Stimulated activated naive CD8-positive, alpha-beta T cell treated with anti-CD3 and anti-CD28 coated beads, Interleukin-15, Interleukin-2, amounts not matched to agents 100 U/mL and 50 U/mL, for 24 hours (primary cell): ENCODE results near the gene COL11A1.

Experiments used
- ATAC-seq: fragments of 150-1000 bp; cut with Tn5 transposase; one replicate; pipeline ENCODE4 v1.10.0; 2021
- DNase-seq: peaks from one replicate; pipeline ENCODE4 v3.0.0; 2021

Gene COL11A1

DNA sequence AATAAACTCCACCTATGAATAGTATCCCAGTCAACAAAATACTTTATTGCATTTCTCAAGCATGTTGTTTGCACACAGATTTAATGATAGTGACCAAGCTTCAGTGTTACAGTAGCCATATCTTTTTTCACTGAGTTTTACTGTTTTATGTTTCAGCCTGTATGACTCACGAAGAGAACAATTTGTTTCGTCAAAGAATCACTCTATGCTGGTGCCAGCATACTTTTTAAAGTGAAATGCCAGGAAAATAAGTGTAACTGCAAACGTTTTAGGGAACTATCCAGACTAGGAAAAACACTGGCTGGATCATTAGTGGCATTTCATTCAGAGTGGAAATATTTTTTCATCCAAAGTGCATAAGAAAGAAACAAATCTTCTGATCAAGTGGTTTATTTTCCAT lies 210.8 kb downstream of the COL11A1 start:
- ATAC-seq (no peak), DNase-seq (no peak)

DNA sequence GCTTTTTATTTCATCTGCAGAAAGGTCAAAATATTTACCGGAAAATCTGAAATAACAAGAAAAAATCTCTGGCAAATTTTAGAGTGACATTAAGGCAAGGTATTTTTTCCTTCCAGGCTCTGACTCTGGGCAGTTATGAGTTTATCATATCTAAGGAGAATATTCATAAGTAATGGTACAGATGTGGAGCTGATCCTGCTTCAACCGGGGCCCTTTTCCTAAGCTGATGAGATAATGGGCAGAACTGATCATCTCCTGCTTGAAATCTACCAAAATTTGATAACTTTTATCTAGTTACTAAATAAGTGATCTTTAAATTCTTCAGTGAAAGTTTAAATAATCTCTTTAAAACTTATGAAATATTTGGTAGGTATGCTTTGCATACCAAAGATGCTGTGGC lies 211.6 kb downstream of the COL11A1 start:
- no peak for ATAC-seq
- DNase-seq, result no peak

DNA sequence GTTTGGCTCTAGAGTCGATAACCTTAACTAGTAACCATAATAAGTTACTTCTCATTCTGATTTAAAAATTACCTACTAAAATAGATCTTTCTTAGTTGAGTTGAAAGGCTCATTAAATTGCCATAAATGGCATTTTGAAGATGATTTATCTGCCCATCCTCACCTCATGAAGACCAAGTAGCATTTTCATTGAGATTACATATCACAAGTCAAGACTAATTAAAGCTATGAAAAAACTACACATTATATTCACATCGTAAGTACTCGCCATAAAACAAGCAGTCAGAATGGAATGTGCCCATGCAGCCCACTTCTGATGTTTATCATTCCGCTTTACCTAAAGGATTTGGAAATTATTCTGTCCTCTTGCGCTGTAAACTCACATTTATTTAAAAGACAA lies 212.0 kb downstream of the COL11A1 start:
- ATAC-seq (no peak), DNase-seq (no peak)

DNA sequence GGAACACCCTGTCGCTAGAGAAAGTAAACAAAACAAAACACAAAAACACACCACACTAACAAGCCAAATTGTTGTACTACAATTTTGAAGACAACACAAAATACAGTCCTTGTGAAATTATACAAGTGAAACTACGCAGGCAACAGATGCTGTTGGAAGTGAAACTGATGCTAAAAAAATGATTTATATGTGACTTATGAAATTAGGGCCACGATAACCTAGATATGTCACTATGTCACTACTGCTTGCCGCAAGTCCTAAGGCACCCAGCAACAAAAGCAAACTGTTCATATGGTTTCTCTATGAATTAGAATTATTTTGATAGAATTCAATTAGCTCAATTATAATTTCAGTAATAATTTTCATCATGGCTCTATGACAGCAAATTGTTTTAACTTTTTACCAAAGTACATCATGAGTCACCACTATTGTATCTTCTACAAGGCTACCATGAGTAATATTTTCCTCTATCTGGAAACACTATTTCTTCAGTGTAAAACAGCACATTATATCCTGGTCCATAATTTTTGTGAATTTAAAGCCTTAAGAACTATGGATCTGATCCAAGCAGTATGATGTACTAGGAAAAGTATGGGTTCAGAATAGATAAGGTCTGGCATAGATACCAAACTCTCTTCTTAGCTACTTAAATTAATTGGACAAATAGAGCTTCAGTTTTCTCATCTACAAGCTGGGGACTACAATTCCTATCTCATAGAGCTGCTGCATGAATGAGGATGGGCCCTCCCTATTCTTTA lies 216.3 kb downstream of the COL11A1 start:
- ATAC-seq (no peak), DNase-seq (no peak)

DNA sequence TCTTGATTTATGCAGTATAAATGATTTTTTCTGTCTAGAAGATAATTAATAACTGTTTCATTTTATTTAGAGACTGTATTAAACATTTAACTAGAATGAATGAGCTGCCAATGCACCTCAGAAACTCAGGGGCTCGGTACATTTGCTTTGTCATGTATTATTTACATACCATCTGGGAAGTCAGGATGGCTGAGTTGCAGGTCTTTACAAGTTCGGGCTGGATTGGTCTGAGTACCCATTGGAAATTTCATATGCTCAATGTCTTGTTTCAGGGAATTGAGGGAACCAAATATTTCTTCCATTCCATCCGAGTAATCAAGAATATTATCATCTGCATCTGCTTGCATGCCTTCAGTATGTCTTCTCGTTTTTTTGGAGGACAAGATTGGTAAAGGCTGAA lies 221.7 kb downstream of the COL11A1 start:
- no peak for DNase-seq
- no peak for ATAC-seq

DNA sequence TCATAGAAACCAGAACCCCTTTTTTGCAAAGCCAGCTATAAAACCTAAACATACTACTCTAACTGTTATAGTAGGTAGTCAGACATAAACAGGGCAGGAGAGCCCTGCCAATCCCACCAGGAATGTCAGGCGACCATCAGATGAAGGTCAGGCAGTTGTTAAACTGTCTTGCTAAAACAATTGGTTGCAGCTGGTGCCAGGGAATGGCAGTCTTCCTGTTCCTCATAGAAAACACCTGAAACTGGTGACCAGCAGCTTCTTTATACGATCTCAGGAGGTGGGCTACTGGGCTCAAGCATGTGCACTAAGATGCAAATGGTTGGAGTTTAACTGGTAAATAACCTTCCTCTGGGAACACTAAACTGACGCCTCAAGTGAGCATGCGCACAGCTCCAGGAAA lies 224.1 kb downstream of the COL11A1 start:
- no peak for ATAC-seq
- DNase-seq, result no peak

DNA sequence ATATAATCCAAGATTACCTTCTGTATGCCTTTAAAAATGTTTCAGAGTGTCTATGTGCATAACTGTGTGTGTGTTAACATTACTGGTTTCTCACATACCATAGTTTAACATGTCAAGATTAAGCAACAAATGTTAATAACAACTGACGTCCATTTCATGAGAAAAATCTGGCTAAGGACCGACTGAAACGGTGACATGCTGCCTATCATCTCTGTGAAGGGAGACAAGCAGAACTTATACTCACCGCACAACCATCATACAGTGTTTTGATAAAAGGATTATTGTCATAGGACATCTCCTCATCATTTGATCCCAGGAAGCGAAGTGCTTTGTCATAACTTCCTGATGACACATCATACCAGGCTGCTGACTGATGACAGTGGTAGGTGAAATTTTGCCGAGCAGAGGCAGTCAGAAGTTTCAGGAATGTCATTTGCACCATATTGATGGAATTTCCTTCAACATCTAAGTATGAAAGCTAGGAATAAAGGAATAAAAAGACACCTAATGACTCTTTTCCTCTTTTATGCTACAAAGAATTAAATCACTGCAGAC lies 228.8 kb downstream of the COL11A1 start:
- DNase-seq (no peak), ATAC-seq (no peak)

DNA sequence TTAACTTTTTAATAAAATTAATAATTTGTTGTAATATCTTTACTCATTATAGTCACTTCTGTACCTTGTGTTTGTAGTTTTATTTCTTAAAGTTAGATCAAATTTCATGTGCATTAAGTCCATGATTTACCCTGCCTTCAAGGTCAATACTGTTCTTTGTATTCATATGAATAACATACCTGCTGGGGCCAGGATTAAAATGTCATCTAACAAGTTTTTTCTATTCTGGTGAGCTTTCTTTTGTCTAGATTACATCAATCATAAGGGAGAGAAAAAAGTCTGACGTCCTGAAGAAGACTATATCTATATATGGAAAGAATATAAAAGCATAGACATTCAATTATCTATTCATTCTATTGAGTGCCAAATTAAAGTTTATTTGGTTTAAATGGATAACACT lies 232.6 kb downstream of the COL11A1 start:
- no peak for DNase-seq
- ATAC-seq, result no peak

DNA sequence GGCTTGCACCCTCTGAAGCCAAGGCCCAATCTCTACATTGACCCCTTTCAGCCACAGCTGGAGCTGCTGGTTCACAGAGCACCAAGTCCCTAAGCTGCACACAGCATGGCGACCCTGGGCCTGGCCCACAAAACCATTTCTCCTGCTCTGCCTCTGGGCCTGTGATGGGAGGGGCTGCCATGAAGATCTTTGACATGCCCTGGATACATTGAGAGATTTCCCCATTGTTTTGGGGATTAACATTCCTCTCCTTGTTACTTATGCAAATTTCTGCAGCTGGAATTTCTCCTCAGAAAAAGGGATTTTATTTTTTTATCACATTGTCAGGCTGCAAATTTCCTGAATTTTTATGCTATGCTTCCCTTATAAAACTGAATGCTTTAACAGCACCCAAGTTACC lies 235.8 kb downstream of the COL11A1 start:
- ATAC-seq, result no peak
- no peak for DNase-seq

DNA sequence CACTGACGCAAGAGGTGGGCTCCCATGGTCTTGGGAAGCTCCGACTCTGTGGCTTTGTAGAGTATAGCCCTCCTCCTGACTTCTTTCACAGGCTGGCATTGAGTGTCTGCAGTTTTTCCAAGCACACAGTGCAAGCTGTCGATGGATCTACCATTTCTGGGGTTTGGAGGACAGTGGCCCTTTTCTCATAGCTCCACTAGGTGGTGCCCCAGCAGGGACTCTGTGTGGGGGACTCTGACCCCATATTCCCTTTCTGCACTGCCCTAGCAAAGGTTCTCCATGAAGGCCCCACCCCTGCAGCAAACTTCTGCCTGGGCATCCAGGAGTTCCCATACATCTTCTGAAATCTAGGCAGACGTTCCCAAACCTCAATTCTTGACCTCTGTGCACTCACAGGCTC lies 236.2 kb downstream of the COL11A1 start:
- no peak for DNase-seq
- ATAC-seq, result no peak

DNA sequence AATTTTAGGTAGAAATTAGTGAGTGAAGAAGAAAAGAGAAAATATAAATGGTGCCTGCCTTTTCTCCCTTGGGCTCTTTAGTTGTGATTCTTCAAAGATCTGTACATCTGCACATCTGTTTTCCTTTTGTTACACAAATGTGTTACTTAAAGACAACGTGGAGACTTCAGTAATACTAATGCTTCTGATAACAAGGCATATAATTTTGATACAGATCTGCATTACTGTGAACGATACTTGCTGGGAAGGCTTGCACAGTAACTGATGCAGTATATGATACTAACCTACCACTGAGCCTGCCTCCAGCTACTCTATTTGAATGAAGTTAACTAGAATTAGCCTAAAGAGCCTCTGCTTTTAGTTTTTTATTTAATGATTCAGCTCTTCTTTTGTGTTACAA lies 244.6 kb downstream of the COL11A1 start:
- ATAC-seq (no peak), DNase-seq (no peak)

DNA sequence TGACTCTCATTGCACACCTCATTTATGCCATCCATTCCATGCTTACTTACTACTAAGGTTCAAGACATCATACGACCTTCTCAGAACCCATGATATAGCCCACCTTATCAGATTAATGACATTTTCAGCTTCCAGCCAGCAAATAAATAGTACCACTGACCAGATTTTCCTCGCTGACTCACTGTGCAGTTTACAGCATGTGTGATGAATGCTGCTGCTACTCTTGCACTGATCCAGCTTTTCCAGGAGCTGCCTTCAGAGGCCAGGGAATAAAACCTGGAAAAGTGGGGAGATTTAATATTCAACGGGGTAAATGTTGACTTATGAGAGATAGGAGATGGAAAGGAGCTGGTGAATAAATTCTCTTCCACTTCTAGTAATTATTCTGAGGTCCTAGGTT lies 247.1 kb downstream of the COL11A1 start:
- no peak for DNase-seq
- no peak for ATAC-seq

DNA sequence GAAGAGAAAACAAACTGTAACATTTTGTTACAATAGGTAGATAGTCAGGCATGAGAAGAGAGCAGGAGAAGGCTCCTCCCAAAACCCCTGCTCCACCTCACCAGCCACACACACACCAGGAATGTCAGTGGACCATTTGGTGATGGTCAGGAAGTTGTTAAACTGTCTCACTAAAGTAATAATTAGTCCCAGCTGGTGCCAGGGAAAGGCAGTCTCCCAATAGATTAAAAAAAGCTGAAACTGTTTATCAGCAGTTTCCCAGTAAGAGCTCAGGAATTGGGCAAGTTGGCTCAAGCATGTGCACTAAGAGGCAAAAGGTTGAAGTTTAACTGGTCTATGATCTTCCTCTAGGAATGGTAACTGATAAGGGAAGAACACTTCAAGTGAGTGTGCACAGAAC lies 249.6 kb downstream of the COL11A1 start:
- no peak for DNase-seq
- ATAC-seq, result no peak

DNA sequence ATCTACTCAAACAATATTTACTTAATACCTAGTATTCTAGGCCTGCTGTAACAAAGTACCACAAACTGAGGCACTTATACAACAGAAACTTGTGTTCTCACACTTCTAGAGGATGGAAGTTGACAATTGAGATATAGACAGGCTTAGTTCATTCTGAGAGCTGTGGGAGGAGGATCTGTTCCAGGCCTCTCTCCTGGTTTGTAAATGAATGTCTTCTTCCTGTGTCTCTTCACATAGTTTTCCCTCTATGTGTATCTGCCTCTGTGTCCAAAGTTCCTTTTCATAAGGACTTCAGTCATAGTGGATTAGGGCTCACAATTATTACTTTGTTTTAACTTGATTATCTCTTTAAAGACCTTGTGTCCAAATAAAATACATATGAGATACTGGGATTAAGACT lies 251.1 kb downstream of the COL11A1 start:
- ATAC-seq (no peak), DNase-seq (no peak)

DNA sequence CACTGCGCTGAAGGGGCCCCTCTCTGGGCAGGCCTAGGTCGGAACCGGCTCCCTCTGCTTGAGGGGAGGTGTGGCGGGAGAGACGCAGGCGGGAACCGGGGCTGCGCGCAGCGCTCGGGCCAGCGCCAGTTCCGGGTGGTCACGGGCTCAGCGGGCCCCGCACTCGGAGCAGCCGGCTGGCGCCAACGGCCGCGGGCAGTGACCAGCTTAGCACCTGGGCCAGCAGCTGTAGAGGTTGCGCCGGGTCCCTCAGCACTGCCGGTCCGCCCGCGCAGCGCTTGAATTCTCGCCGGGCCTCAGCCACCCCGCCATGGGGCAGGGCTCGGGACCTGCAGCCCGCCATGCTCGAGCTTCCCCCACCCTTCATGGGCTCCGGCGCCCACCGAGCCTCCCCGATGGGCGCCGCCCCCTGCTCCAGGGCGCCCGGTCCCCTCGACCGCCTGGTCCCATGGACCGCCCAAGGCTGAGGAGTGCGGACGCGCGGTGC lies 254.6 kb downstream of the COL11A1 start:
- DNase-seq (no peak), ATAC-seq (no peak)

DNA sequence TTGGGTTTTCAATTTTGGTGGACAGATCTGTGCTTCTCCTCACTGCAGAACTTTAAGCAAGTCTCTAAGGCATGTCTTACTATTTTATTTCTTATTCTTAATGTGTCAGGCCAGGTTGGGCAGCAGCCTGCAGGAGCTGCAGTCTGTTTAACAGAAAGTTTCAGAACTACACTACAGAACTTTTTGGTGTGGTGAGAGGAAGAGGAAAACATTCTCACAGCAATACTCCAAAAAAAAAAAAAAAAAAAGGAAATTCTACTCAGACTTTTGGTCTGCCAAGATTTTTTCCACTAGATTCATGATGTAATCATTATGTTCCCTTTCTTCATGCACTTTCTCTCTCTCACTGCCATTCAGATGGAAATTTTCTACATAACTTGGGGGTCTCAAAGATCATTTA lies 255.2 kb downstream of the COL11A1 start:
- no peak for ATAC-seq
- no peak for DNase-seq

DNA sequence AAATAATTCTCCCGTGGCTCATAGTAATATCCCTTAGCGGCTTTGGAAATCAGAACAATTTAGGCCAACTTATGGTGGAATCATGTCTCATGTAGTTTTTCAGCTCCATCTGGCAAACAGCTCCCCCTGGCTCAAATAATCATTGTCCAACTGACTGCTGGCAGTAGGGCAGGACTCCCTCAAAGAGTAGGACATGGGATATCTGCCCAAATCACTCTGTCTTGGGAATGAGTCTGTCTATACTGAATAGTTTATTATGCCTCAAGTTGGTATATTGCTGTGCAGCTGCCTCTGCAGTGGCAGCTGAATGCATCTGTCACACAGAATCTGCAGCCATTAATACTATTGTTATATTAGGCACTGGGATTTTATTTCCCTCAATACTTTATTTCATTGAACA lies 255.7 kb downstream of the COL11A1 start:
- DNase-seq (no peak), ATAC-seq (no peak)

DNA sequence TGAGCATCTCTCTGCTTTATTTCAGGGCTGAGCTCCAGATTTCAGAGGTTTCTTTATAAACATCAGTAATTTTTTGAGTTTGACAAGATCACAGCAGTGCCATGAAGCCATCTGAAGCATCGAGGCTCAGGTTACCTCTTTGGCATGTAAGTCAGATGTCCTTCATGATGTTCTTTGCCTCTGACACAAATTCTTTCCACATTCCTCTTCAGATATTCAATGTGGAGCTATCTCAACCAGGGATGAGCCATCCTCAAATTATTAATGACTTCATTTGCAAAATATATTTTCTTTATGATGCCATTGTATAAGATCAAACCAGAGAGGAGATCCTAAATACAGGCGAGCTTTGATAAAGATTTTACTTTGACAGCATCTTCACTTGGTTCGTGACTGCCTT lies 256.7 kb downstream of the COL11A1 start:
- ATAC-seq, result no peak

DNA sequence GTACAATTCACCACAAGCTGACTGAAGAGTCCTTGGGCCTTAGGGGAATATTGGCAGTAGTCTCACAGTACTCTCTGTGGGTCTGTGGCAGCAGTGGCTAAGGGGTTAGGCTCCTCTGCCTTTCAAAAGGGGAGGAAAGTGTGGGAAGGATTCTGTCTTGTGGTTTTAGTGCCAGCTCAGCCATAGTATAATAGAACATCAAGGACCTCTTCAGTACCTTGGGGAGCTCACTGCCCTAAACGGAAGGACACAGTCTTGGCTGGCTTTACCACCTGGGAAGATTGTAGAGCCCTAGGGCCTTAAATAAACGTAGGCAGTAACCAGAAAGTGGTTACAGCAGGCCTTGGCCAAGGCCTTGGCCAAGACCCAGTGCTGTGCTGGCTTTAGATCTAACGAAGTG lies 265.7 kb downstream of the COL11A1 start:
- no peak for ATAC-seq
- no peak for DNase-seq

More for the DNA sequence above, 256.7 kb downstream of the COL11A1 start:
- no peak for DNase-seq

DNA sequence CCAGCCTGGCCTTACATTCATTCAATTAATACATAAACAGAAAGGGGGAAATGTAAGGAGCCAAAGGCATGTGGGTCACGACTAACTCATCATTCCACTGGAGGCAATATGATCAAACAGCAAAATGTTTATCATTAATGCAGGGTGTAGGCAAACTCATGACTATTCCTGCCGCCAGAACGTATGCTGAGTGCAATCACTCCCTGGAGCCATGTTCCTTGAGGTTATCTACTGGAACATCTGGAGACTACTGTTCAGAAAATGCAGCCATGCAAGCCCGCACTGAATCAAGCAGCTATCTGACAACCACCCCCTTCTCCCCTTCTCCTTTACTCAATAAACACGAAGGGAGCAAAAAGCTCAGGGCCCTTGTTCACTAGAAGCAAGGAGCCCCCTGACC lies 267.6 kb downstream of the COL11A1 start:
- ATAC-seq (no peak), DNase-seq (no peak)

DNA sequence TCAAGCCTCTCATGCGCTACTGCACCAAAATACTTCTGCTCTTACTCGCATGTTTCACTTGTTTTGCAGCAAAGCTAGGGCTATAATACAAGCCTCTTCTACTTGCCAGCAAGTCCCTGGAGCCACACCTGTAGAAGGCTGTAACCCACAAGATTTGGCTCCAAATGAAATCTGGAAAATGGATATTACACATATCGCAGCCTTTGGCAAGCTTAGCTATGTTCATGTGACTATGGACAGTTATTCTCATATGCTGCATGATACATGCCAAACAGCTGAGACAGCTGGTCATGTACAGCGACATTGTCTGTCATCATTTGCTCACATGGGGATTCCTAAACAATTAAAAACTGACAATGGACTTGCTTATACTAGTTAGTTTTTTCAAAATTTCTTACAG lies 270.3 kb downstream of the COL11A1 start:
- ATAC-seq (no peak), DNase-seq (no peak)

DNA sequence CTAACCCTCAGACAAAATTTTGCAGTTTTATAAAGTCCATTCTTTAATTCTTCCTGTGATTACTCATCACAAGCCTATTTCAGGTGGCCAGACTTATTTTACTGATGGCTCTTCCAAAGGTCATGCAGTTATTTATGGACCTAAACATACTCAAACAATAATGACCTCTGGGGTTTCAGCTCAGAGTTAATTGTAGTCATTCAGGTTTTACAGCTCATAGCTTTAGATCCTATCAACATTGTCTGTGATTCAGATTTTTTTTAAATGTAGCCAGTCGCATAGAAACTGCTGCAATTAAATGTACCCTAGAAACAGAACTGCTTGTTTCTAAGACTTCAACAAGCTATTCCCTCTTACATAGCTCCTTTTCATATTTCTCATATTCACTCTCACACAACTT lies 270.8 kb downstream of the COL11A1 start:
- DNase-seq (no peak), ATAC-seq (no peak)

DNA sequence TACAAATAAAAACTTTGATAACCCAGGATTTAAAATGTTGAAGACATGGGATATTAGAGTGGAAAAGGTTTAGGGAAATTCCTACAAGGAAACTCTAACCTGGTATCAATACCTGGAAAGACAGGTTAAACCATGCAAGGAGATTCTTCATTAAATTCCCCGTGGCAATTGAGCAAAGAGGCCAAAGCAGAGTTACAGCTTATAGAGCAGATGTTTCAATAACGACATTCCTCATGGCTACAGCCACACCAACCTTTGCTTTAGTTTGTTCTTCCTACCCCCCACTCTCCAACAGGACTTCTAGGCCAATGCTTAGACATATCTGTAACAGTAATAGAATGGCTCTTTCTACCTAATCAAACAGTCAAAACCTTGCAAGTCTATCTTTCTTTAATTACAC lies 271.3 kb downstream of the COL11A1 start:
- ATAC-seq, result no peak
- DNase-seq, result no peak

DNA sequence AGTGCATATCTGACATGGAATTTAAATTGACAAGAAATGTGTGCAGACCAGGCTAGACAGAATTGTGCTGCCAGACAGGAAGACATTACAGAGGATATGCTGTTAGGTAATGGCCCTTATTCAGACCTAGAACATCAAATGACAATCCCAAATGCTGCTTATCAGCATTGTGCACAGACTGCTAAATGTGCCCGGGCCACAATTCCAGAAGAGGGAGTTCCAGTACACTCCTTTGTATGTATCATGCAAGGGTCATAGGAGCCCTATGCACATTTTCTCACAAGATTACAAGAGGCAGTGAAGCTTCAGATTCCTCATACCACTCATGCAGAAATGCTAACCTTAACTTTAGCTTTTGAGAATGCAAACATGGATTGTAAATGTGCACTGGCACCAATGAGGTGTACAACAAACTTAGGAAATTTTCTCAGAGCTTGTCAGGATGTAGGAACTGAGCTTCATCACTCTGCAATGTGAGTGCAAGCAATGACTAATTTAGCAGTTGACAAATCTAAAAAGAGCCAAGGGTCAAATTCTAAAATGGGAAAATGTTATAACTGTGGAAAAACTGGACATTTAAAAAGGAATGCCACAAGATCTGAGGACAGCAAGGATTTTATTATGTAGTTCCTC lies 273.5 kb downstream of the COL11A1 start:
- ATAC-seq, result no peak
- no peak for DNase-seq
